Measurements from ENCODE around the gene SENP1. TPM values are rescaled to one million over a fixed set of nuclear protein-coding genes. Genes with fewer than 3 reads are reported as not detected.

Gene SENP1
- total and polyA plus RNA-seq, 8 donors, result 1.9 to 8.9 (median 7.0) TPM

- Histone ChIP-seq H3K36me3 (no peaks in the 10 kb centered on the region), H3K4me1 (no peaks in the 10 kb centered on the region), H3K27ac (no peak overlapping the region), H3K4me3 (no peak overlapping the region), H3K27me3 (no peaks in the 10 kb centered on the region), H3K9me3 (no peaks in the 10 kb centered on the region)
- TF ChIP-seq, protein P1, sequence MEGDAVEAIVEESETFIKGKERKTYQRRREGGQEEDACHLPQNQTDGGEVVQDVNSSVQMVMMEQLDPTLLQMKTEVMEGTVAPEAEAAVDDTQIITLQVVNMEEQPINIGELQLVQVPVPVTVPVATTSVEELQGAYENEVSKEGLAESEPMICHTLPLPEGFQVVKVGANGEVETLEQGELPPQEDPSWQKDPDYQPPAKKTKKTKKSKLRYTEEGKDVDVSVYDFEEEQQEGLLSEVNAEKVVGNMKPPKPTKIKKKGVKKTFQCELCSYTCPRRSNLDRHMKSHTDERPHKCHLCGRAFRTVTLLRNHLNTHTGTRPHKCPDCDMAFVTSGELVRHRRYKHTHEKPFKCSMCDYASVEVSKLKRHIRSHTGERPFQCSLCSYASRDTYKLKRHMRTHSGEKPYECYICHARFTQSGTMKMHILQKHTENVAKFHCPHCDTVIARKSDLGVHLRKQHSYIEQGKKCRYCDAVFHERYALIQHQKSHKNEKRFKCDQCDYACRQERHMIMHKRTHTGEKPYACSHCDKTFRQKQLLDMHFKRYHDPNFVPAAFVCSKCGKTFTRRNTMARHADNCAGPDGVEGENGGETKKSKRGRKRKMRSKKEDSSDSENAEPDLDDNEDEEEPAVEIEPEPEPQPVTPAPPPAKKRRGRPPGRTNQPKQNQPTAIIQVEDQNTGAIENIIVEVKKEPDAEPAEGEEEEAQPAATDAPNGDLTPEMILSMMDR (IDR thresholded peaks at IDR 0.05), result no peak
- 76 to 77% methylated on average over 18 of the region's 18 CpGs for WGBS, 2 donors
- ATAC-seq (no peak), FAIRE-seq (no peak), DNase-seq (no peak)
- intact Hi-C loops (cut with DNase I), result no loop called here
Measured at GRCh38 chr12:48027183-48028002, 78.5 kb downstream of the SENP1 start.

- intact Hi-C loops (cut with DNase I), result no loop called here
- H3K36me3 ChIP-seq, result no peaks in the 10 kb centered on the region
- ATAC-seq, result no peak
- H3K9me3 ChIP-seq, result no peaks in the 10 kb centered on the region
- no peak overlapping the region for H3K4me3 ChIP-seq
- H3K4me1 ChIP-seq, result no peaks in the 10 kb centered on the region
- TF ChIP-seq, protein P1 (IDR thresholded peaks at IDR 0.05), result no peak
- no peak for DNase-seq
- no peak for FAIRE-seq
- 66 to 70% methylated on average over 7 of the region's 7 CpGs for WGBS, 2 donors
- H3K27ac ChIP-seq, result no peak overlapping the region
- no peaks in the 10 kb centered on the region for H3K27me3 ChIP-seq
Measured at GRCh38 chr12:48026060-48026827, 79.6 kb downstream of the SENP1 start.

- TF ChIP-seq, protein P1 (IDR thresholded peaks at IDR 0.05), result no peak
- FAIRE-seq (no peak), ATAC-seq (no peak), DNase-seq (no peak)
- Histone ChIP-seq H3K4me3 (no peak overlapping the region), H3K9me3 (no peaks in the 10 kb centered on the region), H3K36me3 (no peaks in the 10 kb centered on the region), H3K27ac (no peak overlapping the region), H3K27me3 (no peaks in the 10 kb centered on the region), H3K4me1 (no peaks in the 10 kb centered on the region)
- intact Hi-C loops (cut with DNase I), result no loop called here
- WGBS, 2 donors, result 74 to 79% methylated on average over 7 of the region's 7 CpGs
Measured at GRCh38 chr12:48025281-48025680, 80.6 kb downstream of the SENP1 start.

GRCh38 chr12:48024735-48025134, 81.1 kb downstream of the SENP1 start:
- 75 to 76% methylated on average over 9 of the region's 9 CpGs for WGBS, 2 donors
- ATAC-seq (no peak), DNase-seq (no peak), FAIRE-seq (no peak)
- Histone ChIP-seq H3K27ac (no peak overlapping the region), H3K36me3 (no peaks in the 10 kb centered on the region), H3K4me3 (no peak overlapping the region), H3K4me1 (no peaks in the 10 kb centered on the region), H3K9me3 (no peaks in the 10 kb centered on the region), H3K27me3 (no peaks in the 10 kb centered on the region)
- intact Hi-C loops (cut with DNase I), result no loop called here
- TF ChIP-seq, protein P1 (IDR thresholded peaks at IDR 0.05), result no peak
